ENCODE results near the gene RBM48. TPM values are rescaled to one million over a fixed set of nuclear protein-coding genes. Genes with fewer than 3 reads are reported as not detected.

The RBM48 gene
- total and polyA plus RNA-seq, 2 donors (not counting 1 experiment from before 2014, with no cell fraction given), result 9.8 to 12.2 TPM

DNA sequence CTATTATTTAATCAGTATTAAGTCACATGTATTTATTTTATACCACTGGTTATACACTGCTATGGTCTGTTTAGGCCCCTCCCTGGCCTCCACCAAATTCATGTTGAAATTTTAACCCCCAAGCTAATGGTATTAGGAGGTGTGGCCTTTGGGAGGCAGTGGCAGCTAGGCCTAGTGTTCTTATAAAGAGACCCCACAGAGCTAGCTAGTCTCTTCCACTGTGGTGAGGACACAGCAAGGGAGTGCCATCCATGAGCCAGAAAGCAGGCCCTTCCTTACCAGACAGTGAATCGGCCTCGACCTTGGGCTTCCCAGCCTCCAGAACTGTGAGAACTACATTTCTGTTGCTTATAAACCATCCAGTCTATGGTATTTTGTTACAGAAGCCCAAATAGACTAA, 28.7 kb downstream of the RBM48 start:
- Histone ChIP-seq H2AFZ (ENCODE audit: low read length) (no peak overlapping the region), H3K36me3 (ENCODE audit: control insufficient read depth, insufficient read depth, low read length) (no peaks in the 10 kb centered on the region), H3K9me3 (ENCODE audit: control insufficient read depth, insufficient read depth, low read depth, low read length) (no peaks in the 10 kb centered on the region), H3K4me1 (ENCODE audit: control insufficient read depth, extremely low read depth, insufficient read depth, low read length) (no peaks in the 10 kb centered on the region), H4K20me1 (ENCODE audit: control insufficient read depth, extremely low read depth, insufficient read depth, low read length) (no peaks in the 10 kb centered on the region), H3K4me2 (ENCODE audit: extremely low read depth, insufficient read depth, low read length) (no peak overlapping the region), H3K79me2 (ENCODE audit: control insufficient read depth, insufficient read depth, low read length) (no peaks in the 10 kb centered on the region), H3K27me3 (ENCODE audit: control insufficient read depth, insufficient read depth, low read length) (no peaks in the 10 kb centered on the region), H3K4me3 (replicated peaks in 1 of 4; ENCODE audit: control extremely low read depth in 1 of 4, insufficient read depth in 1 of 4, low read depth in 3 of 4, low read length in 4 of 4) (no peak overlapping the region), H3K27ac (ENCODE audit: insufficient read depth, low read length) (no peak overlapping the region), H3K9ac (ENCODE audit: insufficient read depth, low read length) (no peak overlapping the region)
- DNase-seq (ENCODE audit: low read depth in 2 of 2), result no peak
- TF ChIP-seq, protein P1, sequence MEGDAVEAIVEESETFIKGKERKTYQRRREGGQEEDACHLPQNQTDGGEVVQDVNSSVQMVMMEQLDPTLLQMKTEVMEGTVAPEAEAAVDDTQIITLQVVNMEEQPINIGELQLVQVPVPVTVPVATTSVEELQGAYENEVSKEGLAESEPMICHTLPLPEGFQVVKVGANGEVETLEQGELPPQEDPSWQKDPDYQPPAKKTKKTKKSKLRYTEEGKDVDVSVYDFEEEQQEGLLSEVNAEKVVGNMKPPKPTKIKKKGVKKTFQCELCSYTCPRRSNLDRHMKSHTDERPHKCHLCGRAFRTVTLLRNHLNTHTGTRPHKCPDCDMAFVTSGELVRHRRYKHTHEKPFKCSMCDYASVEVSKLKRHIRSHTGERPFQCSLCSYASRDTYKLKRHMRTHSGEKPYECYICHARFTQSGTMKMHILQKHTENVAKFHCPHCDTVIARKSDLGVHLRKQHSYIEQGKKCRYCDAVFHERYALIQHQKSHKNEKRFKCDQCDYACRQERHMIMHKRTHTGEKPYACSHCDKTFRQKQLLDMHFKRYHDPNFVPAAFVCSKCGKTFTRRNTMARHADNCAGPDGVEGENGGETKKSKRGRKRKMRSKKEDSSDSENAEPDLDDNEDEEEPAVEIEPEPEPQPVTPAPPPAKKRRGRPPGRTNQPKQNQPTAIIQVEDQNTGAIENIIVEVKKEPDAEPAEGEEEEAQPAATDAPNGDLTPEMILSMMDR (conservative IDR thresholded peaks at IDR 0.05 in 1 of 2, IDR thresholded peaks at IDR 0.05 in 1 of 2; ENCODE audit: low read depth in 1 of 2, low read length in 2 of 2), result no peak

DNA sequence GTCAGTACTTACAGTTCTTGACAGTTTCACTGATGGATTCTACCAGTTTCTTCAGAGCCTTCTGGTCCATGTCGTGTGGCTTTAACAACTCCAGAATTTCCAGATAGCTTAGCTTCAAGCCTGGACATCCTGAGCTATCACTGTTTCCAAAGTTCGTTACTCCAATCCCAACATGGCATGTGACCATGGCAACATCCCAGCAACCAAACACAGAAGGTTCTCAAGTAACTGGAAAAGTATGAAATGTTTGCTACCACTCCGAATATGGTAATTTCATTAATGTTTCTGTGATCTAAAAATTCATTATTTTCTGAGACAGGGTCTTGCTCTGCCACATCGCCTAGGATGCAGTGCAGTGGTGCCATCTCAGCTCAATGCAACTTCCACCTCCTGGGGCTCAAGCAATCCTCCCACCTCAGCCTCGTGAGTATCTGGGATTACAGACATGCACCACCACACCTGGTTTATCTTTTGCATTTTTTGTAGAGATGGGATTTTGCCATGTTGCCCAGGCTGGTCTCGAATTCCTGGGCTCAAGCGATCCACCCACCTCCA, 29.3 kb downstream of the RBM48 start:
- Histone ChIP-seq H3K4me2 (ENCODE audit: extremely low read depth, insufficient read depth, low read length) (no peak overlapping the region), H3K4me3 (replicated peaks in 1 of 4; ENCODE audit: control extremely low read depth in 1 of 4, insufficient read depth in 1 of 4, low read depth in 3 of 4, low read length in 4 of 4) (no peak overlapping the region), H3K79me2 (ENCODE audit: control insufficient read depth, insufficient read depth, low read length) (no peaks in the 10 kb centered on the region), H3K27me3 (ENCODE audit: control insufficient read depth, insufficient read depth, low read length) (no peaks in the 10 kb centered on the region), H3K4me1 (ENCODE audit: control insufficient read depth, extremely low read depth, insufficient read depth, low read length) (no peaks in the 10 kb centered on the region), H3K36me3 (ENCODE audit: control insufficient read depth, insufficient read depth, low read length) (no peaks in the 10 kb centered on the region), H3K9ac (ENCODE audit: insufficient read depth, low read length) (no peak overlapping the region), H3K9me3 (ENCODE audit: control insufficient read depth, insufficient read depth, low read depth, low read length) (no peaks in the 10 kb centered on the region), H2AFZ (ENCODE audit: low read length) (no peak overlapping the region), H4K20me1 (ENCODE audit: control insufficient read depth, extremely low read depth, insufficient read depth, low read length) (no peaks in the 10 kb centered on the region), H3K27ac (ENCODE audit: insufficient read depth, low read length) (no peak overlapping the region)
- TF ChIP-seq EZH2 (IDR thresholded peaks at IDR 0.05; ENCODE audit: low read length, missing control alignments), result no peak
- TF ChIP-seq, protein P1 (conservative IDR thresholded peaks at IDR 0.05 in 1 of 2, IDR thresholded peaks at IDR 0.05 in 1 of 2; ENCODE audit: low read depth in 1 of 2, low read length in 2 of 2), result no peak
- DNase-seq (ENCODE audit: low read depth in 2 of 2), result no peak

DNA sequence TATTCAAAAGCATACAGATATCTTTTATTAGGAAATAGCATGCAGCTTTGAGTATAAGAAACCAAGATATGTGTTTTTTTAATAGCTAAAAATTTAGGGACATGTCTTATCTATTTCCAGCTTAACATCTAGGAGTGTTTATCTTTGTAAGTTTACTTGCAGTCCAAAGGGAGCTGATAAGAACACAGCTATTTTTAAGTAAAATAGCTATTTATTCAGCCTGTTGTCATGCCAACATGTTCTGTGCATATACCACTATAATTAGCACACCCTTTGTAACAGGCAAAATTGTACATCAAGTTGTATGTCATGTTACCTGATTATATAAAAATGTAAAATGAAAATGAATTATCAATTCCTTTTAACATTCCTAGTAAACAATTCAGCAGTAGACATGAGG, 32.0 kb downstream of the RBM48 start:
- Histone ChIP-seq H3K4me1 (ENCODE audit: control insufficient read depth, extremely low read depth, insufficient read depth, low read length) (no peaks in the 10 kb centered on the region), H3K36me3 (ENCODE audit: control insufficient read depth, insufficient read depth, low read length) (peaks cover 2% of the 10 kb centered on the region), H3K4me2 (ENCODE audit: extremely low read depth, insufficient read depth, low read length) (no peak overlapping the region), H3K27ac (ENCODE audit: insufficient read depth, low read length) (no peak overlapping the region), H2AFZ (ENCODE audit: low read length) (no peak overlapping the region), H4K20me1 (ENCODE audit: control insufficient read depth, extremely low read depth, insufficient read depth, low read length) (no peaks in the 10 kb centered on the region), H3K27me3 (ENCODE audit: control insufficient read depth, insufficient read depth, low read length) (no peaks in the 10 kb centered on the region), H3K79me2 (ENCODE audit: control insufficient read depth, insufficient read depth, low read length) (no peaks in the 10 kb centered on the region), H3K9me3 (ENCODE audit: control insufficient read depth, insufficient read depth, low read depth, low read length) (no peaks in the 10 kb centered on the region), H3K9ac (ENCODE audit: insufficient read depth, low read length) (no peak overlapping the region), H3K4me3 (replicated peaks in 1 of 4; ENCODE audit: control extremely low read depth in 1 of 4, insufficient read depth in 1 of 4, low read depth in 3 of 4, low read length in 4 of 4) (no peak overlapping the region)
- no peak for DNase-seq (ENCODE audit: low read depth in 2 of 2)
- no peak for TF ChIP-seq EZH2 (IDR thresholded peaks at IDR 0.05; ENCODE audit: low read length, missing control alignments)
